Purkinje cell (primary cell): ENCODE measurements around the gene TIMM23B. TPM values are rescaled to one million over a fixed set of nuclear protein-coding genes. Genes with fewer than 3 reads are reported as not detected.

Source experiments
- polyA plus RNA-seq: library from polyadenylated mRNA; unstranded; fragments of >200 nt; fragmentation: Nextera tagmentation; gene quantifications from 2 replicates; pipeline ENCODE4 v1.2.1, GENCODE V29; 2014

Gene TIMM23B, protein sequence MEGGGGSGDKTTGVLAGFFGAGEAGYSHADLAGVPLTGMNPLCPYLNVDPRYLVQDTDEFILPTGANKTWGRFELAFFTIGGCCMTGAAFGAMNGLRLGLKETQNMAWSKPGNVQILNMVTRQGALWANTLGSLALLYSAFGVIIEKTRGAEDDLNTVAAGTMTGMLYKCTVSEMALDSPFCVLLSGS
- 4.6 and 18.2 TPM in 2 replicates for polyA plus RNA-seq

DNA sequence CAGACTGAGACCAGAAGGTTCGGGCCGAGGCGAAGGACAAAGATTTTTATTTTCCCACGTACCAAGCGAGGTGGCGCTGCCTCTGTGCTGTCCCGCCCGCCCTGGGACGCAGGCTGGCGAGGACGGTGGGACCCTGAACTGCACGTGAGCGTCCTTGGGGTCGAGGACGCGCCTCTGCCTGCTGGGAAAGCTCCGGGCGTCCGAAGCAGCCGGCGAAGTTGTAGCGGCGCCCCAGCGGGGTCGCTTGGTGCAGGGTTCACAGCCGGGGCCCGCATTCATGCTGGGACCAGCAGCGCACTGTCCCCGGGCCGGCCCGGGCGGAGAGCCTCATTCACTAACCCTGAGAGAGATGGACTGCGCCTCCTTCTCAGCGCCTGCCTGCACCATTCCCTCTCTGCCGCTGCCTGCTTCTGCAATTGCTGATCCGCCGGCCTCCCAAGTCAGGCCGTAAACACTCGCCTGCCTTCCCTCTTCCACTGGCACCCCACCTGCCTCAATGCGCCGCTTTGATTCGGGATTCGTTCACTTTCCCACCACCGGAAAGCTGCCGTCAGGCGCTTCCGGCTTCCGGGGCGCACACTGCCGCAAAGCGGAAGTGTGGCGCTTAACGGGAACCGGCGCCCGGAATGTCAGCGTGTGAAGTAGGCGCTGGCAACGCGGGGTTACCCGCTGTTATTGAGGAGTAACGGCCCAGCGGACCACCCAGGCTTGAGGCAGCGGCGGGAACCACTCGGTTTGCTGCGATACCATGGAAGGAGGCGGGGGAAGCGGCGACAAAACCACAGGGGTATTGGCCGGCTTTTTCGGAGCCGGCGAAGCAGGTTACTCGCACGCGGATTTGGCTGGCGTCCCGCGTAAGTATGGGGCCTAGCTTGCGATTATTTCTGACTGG lies at the start of gene TIMM23B, which contains the start of gene PARG:
TSS of gene TIMM23B (plus strand) at position 607 of the 892 bp plus-strand sequence. CDS start at position 749, 142 bp downstream.
TSS of gene PARG (minus strand) at position 581 of the 892 bp plus-strand sequence. CDS start at position 279, 302 bp downstream.

DNA sequence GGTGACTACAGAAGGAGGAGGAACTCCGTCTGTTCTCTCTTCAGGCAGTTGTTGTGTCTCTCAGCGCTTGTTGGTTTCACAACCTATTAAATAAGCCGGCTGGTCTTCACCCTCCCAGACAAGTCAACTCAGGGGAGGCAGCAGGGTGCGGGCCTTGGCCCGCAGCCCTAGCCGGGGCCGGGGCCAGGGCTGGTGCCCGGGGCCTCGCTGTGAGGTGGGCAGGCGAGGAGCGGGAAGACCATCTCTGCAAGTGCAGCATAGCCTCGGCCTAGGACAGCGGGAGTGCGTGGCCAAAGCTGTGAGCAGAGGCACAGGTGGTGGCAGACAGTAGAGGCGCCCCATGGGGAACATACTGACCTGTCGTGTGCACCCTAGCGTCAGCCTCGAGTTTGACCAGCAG lies 46.5 kb downstream of the TIMM23B start, which contains the start of gene AGAP6:
TSS of gene AGAP6 (plus strand) at position 31 of the 400 bp plus-strand sequence. CDS start at position 341, 310 bp downstream.

Other genes with a start within 250 kb of the TIMM23B start
- 12.7 and 15.0 TPM in 2 replicates for gene OGDHL, start 179.7 kb upstream of the TIMM23B start, polyA plus RNA-seq
- 9.1 and 11.8 TPM in 2 replicates for gene PARG, start within 50 bp of the TIMM23B start, polyA plus RNA-seq
- gene AGAP6, start 46.4 kb downstream of the TIMM23B start, polyA plus RNA-seq = 2.5 and 4.2 TPM in 2 replicates
- gene WASHC2A, start 125.9 kb downstream of the TIMM23B start, polyA plus RNA-seq = 425 and 470 TPM in 2 replicates